HepG2 (cell line): Measurements from ENCODE around the gene IL1RAP. TPM values are rescaled to one million over a fixed set of nuclear protein-coding genes. Genes with fewer than 3 reads are reported as not detected.

Source experiments
- JUNB ChIP-seq: sonication (generic); formaldehyde crosslinking; IDR thresholded peaks from 2 replicates; pipeline ENCODE4 v1.8.0; 2022; ENCODE audit warnings: missing genetic modification reagents, mild to moderate bottlenecking, borderline replicate concordance
- MAFK ChIP-seq, 2 experiments: IDR thresholded peaks in 1 of 2; conservative IDR thresholded peaks in 1 of 2; 2 replicates each; pipeline ENCODE4 v1.6.1; 2011; ENCODE audit warnings: improper control_type of control experiment in 2 of 2, low read length in 2 of 2
- MED13 ChIP-seq: sonication (generic); formaldehyde crosslinking; IDR thresholded peaks from 2 replicates; pipeline ENCODE4 v1.5.0; 2020; ENCODE audit warnings: missing genetic modification reagents
- RAD51 ChIP-seq: fragments of 450-650 bp; IDR thresholded peaks from 2 replicates; pipeline ENCODE4 v1.6.1; 2016; ENCODE audit warnings: borderline replicate concordance
- RNF219 ChIP-seq: sonication (generic); formaldehyde crosslinking; IDR thresholded peaks from 2 replicates; pipeline ENCODE4 v1.5.0; 2020; ENCODE audit warnings: mild to moderate bottlenecking, missing genetic modification reagents
- ZBTB46 ChIP-seq: sonication (generic); formaldehyde crosslinking; IDR thresholded peaks from 2 replicates; pipeline ENCODE4 v1.4.0; 2020; ENCODE audit warnings: mild to moderate bottlenecking, missing genetic modification reagents, borderline replicate concordance
- ZC3H4 ChIP-seq: sonication (generic); formaldehyde crosslinking; IDR thresholded peaks from 2 replicates; pipeline ENCODE4 v1.4.0; 2020; ENCODE audit warnings: missing genetic modification reagents, borderline replicate concordance
- ZNF367 ChIP-seq: sonication (generic); formaldehyde crosslinking; IDR thresholded peaks from 2 replicates; pipeline ENCODE4 v1.4.0; 2020; ENCODE audit warnings: missing genetic modification reagents, borderline replicate concordance
- ZNF616 ChIP-seq: sonication (generic); formaldehyde crosslinking; IDR thresholded peaks from 2 replicates; pipeline ENCODE4 v1.5.0; 2020; ENCODE audit warnings: low read depth, mild to moderate bottlenecking, missing genetic modification reagents
- ZNF781 ChIP-seq: sonication (generic); formaldehyde crosslinking; IDR thresholded peaks from 2 replicates; pipeline ENCODE4 v1.5.1; 2020; ENCODE audit warnings: borderline replicate concordance, mild to moderate bottlenecking, missing genetic modification reagents; ENCODE audit errors: not compliant biosample characterization
- ZNF839 ChIP-seq: sonication (generic); formaldehyde crosslinking; IDR thresholded peaks from 2 replicates; pipeline ENCODE4 v1.4.0; 2020; ENCODE audit warnings: missing genetic modification reagents, mild to moderate bottlenecking, borderline replicate concordance
- polyA plus RNA-seq, 8 experiments: library from polyadenylated mRNA; depleted of rRNA in 3 of 8; stranded (reverse) in 7 of 8; unstranded in 1 of 8; fragments of >200 nt; fragmentation: Illumina TruSeq in 4 of 8; extraction: Trizol in 4 of 8; gene quantifications; 2 replicates each; pipeline versions ENCODE4 v1.2.1 to v1.2.3, GENCODE V29; 2011 to 2016; ENCODE audit warnings: low read depth in 4 of 8, missing spikeins in 1 of 8, mixed read lengths in 1 of 8; ENCODE audit not compliant: insufficient read depth in 1 of 8
- total RNA-seq, 5 experiments: library from RNA; depleted of rRNA; stranded (reverse); fragments of >200 nt; fragmentation: Illumina TruSeq; extraction: Trizol; gene quantifications; 2 replicates each; pipeline ENCODE4 v1.2.3, GENCODE V29; 2016; ENCODE audit warnings: low read depth in 1 of 5
- TF ChIP-seq, protein P1 (sequence below): IDR thresholded peaks from 2 replicates; pipeline ENCODE4 v1.6.1; 2018; ENCODE audit warnings: missing genetic modification reagents
- TF ChIP-seq, protein P2 (sequence below): sonication (generic); formaldehyde crosslinking; IDR thresholded peaks from 2 replicates; pipeline ENCODE4 v1.5.0; 2020; ENCODE audit warnings: missing genetic modification reagents

IL1RAP gene
- total and polyA plus RNA-seq, 2 of the 13 experiments (the other 11 are each of a cell fraction or from before 2014, with no cell fraction given), result 18.3 to 54.9 TPM

- TF ChIP-seq, protein P1, sequence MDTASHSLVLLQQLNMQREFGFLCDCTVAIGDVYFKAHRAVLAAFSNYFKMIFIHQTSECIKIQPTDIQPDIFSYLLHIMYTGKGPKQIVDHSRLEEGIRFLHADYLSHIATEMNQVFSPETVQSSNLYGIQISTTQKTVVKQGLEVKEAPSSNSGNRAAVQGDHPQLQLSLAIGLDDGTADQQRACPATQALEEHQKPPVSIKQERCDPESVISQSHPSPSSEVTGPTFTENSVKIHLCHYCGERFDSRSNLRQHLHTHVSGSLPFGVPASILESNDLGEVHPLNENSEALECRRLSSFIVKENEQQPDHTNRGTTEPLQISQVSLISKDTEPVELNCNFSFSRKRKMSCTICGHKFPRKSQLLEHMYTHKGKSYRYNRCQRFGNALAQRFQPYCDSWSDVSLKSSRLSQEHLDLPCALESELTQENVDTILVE, result peak; percentile 75; the same call in 1 of the 2 replicates
- TF ChIP-seq JUNB (CRISPR knock-in tag), result no peak
- peak; percentile 87 for TF ChIP-seq MED13 (CRISPR knock-in tag)
- no peak for TF ChIP-seq ZNF839 (CRISPR knock-in tag)
- no peak for TF ChIP-seq ZNF781 (CRISPR knock-in tag)
- TF ChIP-seq ZC3H4 (CRISPR knock-in tag), result no peak
- no peak for TF ChIP-seq RAD51
- peak; percentile 55; the same call in 1 of the 2 replicates for TF ChIP-seq RNF219 (CRISPR knock-in tag)
- no peak for TF ChIP-seq ZNF616 (CRISPR knock-in tag)
- TF ChIP-seq ZNF367 (CRISPR knock-in tag), result no peak
- TF ChIP-seq, protein P2, sequence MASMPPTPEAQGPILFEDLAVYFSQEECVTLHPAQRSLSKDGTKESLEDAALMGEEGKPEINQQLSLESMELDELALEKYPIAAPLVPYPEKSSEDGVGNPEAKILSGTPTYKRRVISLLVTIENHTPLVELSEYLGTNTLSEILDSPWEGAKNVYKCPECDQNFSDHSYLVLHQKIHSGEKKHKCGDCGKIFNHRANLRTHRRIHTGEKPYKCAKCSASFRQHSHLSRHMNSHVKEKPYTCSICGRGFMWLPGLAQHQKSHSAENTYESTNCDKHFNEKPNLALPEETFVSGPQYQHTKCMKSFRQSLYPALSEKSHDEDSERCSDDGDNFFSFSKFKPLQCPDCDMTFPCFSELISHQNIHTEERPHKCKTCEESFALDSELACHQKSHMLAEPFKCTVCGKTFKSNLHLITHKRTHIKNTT (CRISPR knock-in tag), result no peak
- no peak for TF ChIP-seq ZBTB46 (CRISPR knock-in tag)
- no peak for TF ChIP-seq MAFK (conservative IDR thresholded peaks at IDR 0.05 in 1 of 2, IDR thresholded peaks at IDR 0.05 in 1 of 2; ENCODE audit: low read length in 2 of 2)
Observed at GRCh38 chr3:190548031-190548656, 34.3 kb downstream of the IL1RAP start (continued).
